GM18861 (cell line): ENCODE data around the gene SMG9.

Experiments used
- ATAC-seq: cut with Tn5 transposase; IDR thresholded peaks from one replicate; pipeline ENCODE4 v1.9.1; 2021; ENCODE audit not compliant: unreplicated experiment

SMG9 gene

GRCh38 chr19:43726736-43727592 is 27.8 kb downstream of the SMG9 start:
- ATAC-seq: no peak

GRCh38 chr19:43725468-43725867 is 29.3 kb downstream of the SMG9 start:
- ATAC-seq: peak; percentile 45

- ATAC-seq: no peak
Measured at GRCh38 chr19:43724896-43725295, 29.9 kb downstream of the SMG9 start.

GRCh38 chr19:43723588-43723987 is 31.2 kb downstream of the SMG9 start:
- no peak for ATAC-seq

- no peak for ATAC-seq
Measured at GRCh38 chr19:43721469-43722048, 33.2 kb downstream of the SMG9 start.

- ATAC-seq: no peak
Measured at GRCh38 chr19:43720936-43721335, 33.8 kb downstream of the SMG9 start.

GRCh38 chr19:43719918-43720317 is 34.8 kb downstream of the SMG9 start:
- ATAC-seq: no peak

- no peak for ATAC-seq
Measured at GRCh38 chr19:43719378-43719868, 35.3 kb downstream of the SMG9 start.

- ATAC-seq: no peak
Measured at GRCh38 chr19:43718627-43719377, 36.0 kb downstream of the SMG9 start.

GRCh38 chr19:43715776-43716175 is 39.0 kb downstream of the SMG9 start, which contains the start of gene IRGC:
TSS of gene IRGC (plus strand) at chr19:43716076. CDS start at chr19:43718559, 2,483 bp downstream.
- ATAC-seq: no peak

- ATAC-seq: no peak
Measured at GRCh38 chr19:43713208-43713607, 41.6 kb downstream of the SMG9 start.

GRCh38 chr19:43711751-43712355 is 42.9 kb downstream of the SMG9 start:
- ATAC-seq: no peak

- no peak for ATAC-seq
Measured at GRCh38 chr19:43708716-43709115, 46.0 kb downstream of the SMG9 start.

GRCh38 chr19:43707158-43707712 is 47.5 kb downstream of the SMG9 start:
- no peak for ATAC-seq

GRCh38 chr19:43705729-43706128 is 49.0 kb downstream of the SMG9 start:
- no peak for ATAC-seq

GRCh38 chr19:43704002-43704705 is 50.6 kb downstream of the SMG9 start:
- ATAC-seq: no peak

- ATAC-seq: no peak
Measured at GRCh38 chr19:43700395-43701000, 54.3 kb downstream of the SMG9 start.

GRCh38 chr19:43699506-43700394 is 55.0 kb downstream of the SMG9 start:
- ATAC-seq: no peak

GRCh38 chr19:43697295-43697694 is 57.5 kb downstream of the SMG9 start:
- no peak for ATAC-seq
